ENCODE results near the gene KCNK1.

The KCNK1 gene

DNA sequence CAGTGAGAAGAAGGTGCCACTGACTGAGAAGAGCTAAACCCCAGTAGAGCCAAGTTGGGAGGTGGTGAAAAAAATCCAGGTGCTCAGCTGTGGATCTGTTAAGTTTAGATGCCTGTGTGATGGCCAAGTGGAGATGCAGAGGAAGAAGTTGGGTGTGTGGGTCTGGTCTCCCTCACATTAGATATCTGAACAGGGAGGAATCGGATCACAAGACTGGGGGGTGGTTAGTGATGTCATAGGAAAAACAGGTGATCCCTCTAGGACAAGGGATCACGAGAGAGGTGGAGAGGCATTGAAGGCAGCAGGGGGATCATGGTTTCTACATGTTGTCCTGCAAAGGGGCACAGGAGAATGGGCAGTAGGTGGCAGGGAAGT, 22.6 kb downstream of the KCNK1 start:
- no peak for DNase-seq (ENCODE audit: low read depth in 3 of 3)

DNA sequence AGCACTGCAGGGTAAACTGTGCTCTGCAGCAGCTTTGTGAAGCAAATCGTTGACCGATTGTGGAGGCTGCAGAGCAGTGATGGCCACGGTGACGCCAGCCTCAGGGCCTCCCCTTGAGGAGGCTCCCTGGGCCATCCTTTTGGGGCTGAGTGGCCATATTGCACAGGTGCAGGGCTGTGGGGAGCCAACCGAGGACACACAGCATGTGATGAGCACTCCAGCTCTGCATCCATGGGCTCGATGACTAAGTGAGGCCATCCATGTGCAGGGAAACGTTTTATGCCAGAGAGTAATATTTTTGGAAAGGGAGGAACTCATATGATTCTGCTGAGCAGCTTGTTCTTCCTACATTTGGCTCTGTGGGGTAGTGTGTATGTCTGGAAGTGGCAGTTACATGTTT, 24.6 kb downstream of the KCNK1 start:
- no peak for DNase-seq (ENCODE audit: low read depth in 3 of 3)

DNA sequence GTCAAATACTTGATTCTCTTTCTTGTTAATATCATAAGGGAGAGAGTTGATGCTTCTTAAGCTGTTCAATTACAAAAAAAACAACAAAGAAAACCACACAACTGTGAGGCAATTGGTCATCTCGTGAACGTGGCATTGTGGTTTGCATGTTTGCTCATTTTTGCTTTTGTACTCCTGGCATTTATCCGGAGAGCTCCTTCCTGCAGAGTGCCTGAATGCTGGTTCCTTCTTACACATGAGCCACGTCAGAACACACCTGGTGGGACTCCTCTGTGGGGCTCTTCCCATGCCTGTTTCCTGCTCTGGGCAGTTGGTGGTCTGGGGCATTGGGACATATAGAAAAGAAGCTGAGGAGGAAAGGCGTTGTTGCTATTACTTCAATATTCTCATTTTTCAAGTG, 25.7 kb downstream of the KCNK1 start:
- DNase-seq (ENCODE audit: low read depth in 3 of 3) = no peak

DNA sequence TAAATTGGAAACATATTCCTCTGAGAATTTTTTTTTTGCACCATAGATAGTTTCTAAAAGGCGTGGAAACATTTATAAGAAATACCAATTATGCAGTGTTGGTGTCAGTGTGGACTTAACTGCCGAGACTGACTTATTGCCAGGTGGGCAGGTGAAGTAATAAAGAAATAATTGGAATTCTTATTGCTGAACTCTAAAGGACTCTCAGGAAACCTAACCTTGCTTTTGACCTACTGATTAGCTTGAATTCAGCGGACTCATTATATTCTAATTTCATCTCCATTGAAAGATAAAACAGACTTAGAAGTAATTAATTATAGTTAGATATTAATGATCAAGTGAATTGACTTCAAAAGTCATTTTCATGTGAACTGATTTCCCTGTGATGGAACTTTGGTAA, 26.3 kb downstream of the KCNK1 start:
- no peak for DNase-seq (ENCODE audit: low read depth in 3 of 3)

DNA sequence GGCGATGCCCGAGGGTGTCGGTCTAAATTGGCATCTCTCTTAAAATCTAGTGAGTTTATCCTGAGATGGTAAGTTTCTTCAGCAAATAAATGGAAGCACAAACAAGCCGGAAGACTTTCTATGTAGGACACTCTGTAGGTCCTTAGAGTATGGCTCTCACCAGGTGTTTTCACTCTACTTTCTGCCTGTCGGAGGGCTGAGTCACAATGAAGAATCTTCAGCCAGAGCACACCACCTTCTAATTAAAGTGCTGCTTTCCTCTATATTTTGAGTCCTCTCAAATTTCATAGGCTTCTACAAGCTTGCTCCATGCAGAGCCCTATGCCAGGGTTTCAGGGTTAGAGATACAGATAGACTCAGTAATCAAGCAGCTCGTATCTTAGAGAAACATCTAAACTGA, 27.1 kb downstream of the KCNK1 start:
- no peak for DNase-seq (ENCODE audit: low read depth in 3 of 3)

DNA sequence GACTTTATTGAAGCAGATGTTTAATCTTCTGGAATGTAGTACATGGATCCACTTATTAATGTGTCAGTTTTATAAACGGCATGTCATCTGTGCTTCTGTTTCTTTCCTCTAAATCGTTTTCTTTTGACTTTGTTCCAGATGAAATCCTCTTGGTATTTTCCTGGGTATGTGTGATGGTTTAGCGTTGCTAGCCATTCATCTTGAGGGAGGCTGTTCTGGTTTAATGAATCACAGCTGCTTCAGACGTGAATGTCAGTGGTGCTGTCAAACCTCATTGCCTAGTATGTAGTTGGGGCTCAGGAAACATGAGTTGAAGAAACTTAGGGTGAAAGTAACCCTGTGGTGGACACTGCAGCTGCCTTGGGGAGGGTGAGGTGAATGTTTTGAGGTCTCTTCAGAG, 33.2 kb downstream of the KCNK1 start:
- DNase-seq (ENCODE audit: low read depth in 3 of 3) = no peak

DNA sequence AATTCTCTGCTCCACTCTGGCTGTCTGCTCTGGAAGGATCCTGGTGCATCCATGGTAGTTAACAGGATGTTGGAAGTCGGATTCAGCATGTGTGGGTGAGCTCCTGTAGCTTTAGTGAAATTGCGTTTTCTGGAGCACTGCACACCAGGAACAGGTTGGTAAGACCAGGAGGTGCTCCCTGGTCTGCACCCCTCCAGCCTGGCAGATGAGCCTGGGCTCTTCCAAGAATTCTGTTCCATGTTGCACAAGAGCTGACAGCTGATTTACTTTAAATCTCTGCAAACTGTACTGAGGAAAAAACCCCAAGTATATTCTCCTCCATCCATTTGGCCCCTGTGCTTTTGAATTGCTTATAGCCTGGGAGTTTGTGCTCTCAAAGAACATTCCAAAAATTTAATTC, 33.7 kb downstream of the KCNK1 start:
- no peak for DNase-seq (ENCODE audit: low read depth in 3 of 3)

DNA sequence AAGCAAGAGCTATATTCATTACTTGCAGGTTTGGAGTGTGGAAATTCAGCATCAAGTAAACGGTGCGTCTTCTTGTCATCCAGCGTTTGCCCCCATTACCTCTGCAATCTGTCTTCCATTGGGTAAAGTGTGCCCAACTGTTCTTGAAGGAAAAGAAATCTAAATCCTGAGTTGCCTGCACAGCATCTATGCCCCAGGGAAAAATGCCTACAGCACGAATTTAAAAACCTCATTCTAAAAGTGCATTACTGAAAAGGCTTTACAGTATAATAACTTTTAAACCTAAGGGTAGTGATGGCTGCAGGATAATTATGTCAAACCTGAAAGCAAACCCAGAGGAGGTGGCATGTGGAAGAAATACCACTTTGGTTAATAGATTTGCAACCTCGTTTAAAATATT, 37.2 kb downstream of the KCNK1 start:
- DNase-seq (ENCODE audit: low read depth in 3 of 3) = no peak

DNA sequence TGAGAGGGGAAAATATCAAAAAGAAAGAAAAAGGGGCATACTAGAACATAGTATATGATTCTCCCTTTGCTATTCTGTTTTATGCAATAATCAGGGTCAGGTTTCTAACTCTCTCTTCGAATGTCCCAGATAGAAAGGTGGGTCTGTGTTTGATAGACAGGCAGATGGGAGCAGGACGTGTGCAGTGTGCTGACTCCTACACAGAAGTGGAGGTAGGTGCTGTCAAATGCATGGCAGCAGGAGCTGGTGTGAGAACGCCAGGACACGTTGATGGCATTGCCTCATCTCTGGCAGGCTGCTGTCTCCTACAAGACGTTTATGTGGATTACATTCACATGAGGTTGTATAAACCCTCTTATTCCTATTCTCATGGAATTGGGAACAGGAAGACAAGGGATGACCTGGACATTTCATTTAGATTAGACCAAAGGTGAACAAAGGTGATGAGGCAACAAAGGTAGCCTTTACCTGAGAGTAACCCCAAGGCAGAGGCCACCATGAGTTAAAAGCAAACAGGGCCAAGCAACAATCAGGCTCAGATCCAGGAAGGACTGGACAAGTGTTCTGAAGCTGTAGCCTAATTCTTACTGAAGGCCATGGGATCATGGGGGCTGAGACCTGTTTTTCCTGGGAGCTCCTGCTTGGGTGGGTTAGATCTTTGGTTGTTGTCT, 37.8 kb downstream of the KCNK1 start:
- no peak for DNase-seq (ENCODE audit: low read depth in 3 of 3)

DNA sequence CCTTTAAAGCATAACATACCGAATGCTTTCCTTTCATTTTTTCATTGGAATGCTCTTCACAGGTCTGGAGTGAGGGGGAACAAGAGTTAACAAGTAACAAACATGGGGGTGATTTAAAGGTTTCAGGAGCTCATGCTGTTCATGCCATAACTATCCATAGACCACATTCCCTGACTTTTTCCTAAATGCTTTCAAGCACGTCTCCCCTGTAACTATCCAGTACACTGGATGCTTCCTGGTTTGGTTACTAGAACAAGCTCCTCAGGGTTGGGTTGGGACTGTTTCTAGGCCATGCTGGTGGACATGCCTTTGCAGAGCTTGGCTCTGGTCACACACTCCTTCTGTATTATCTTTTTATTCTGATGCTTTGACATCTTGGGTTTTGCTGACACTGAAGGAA, 38.6 kb downstream of the KCNK1 start:
- DNase-seq (ENCODE audit: low read depth in 3 of 3) = no peak

DNA sequence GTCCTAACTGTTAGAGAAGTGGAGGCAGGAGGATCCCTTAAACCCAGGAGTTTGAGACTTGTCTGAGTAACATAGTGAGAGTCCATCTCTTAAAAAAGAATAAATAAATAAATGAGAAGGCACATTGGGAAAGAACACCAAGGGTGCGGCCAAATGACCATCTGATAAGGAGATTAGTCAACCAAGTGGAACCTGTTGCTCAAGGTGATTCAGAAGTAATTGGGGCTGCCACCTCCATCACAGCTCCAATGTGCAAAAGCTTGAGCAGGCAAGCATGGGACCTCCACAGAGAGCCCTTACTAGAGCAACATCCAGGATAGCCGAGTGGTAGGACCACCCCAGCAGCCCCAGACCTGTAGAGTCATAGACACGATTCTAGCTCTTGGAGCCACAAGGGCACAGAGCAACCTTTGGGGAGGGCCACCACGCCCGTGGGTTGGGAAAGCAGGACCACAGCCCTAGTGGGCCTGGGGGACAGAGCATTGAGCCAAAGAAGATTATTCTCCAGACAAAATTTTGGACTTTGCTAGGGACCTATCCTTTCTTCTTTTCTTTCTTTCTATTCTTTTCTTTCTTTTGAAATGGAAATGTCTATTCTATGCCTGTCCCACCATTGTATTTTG, 40.9 kb downstream of the KCNK1 start:
- DNase-seq (ENCODE audit: low read depth in 3 of 3) = no peak

DNA sequence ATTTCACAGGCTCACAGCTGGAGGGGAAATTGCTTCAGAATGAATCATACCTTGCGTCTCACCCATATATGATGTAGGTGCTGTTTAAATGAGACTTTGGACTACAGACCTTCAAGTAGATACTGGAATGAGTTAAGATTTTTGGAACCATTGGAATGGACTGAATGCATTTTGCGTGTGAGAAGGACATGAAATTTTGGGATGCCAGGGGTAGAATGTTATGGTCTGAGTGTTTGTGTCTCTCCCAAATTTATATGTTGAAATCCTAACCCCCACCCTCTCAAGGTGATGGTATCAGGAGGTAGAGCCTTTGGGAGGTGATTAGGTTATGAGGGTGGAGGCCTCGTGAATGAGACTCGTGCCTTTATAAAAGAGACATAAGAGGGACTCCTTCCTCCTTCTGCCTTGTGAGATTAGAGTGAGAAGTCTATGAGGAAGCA, 41.4 kb downstream of the KCNK1 start:
- DNase-seq (ENCODE audit: low read depth in 3 of 3) = no peak

DNA sequence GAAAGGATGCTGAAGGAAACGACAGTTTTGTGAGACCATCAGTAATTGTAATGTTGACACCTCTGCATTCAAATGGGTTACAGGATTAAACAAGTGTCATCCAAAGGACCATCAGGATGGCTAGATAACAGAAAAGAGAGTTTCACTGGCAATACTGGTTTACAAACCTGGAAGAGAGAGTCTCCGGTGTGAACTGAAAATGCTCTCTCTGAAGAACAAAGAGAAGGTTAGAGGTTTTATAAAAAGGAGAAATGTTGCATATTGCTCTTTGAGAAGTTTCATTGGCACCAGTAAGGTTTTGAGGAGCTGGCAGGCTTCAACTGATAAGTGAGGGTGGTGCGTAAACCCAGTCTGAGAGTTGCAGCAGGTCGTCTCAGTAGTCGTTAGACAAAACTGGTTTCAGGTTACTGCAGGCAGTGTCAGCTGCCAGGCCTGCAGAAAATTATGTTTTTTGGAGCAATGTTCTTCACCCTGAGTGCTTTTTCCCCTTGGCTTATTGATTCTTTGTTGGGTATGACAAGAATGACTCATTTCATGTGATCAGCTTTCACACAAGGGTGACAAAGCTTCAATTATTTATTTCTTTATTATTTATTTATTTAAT, 42.2 kb downstream of the KCNK1 start:
- DNase-seq (ENCODE audit: low read depth in 3 of 3) = no peak

DNA sequence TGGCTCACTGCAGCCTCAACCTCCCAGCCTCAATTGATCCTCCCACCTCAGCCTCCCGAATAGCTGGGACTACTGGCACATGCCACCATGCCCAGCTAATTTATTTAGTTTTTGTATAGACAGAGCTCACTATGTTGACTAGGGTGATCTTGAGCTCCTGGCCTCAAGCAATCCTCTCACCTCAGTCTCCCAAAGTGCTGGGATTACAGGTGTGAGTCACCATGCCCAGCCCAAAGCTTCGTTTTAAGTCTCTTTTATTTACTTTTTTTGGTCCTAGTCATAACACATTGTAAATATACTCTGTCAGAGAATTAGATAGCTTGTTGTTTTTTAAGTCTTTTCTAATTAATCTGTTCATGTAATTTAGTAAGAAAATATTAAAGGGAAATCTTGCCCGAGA, 42.8 kb downstream of the KCNK1 start:
- no peak for DNase-seq (ENCODE audit: low read depth in 3 of 3)

DNA sequence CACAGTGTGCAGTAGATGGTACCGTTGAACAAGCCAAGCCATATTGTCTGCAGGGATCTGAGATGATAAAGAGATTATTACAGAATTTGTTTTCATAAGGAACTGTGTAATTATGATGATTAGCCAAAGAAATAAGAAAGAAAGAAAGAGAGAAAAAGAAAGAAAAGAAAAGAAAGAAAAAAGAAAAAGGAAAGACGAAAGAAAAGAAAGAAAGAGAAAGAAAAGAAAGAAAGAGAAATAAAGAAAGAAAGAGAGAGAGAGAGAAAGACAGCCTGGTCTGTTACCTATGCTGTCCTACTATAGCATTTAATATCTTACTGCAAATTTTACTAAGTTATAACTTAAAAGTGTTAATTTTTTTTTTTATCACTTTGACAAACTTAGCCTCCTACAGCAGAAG, 43.6 kb downstream of the KCNK1 start:
- no peak for DNase-seq (ENCODE audit: low read depth in 3 of 3)

DNA sequence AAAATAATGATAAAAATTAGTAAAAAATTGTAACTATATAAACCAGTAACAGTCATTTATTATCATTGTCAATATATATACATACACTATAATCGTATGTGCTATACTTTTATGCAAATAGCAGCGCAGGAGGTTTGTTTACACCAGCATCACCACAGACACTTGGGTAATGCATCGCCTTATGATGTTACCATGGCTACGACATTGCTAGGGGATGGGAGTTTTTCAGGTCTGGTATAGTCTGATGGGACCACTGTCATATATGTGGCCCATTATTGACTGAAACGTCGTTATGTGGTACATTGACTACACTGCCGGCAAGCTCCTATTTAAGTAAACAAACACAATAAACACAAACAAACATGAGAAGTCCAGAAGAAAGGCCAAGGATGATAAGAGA, 45.6 kb downstream of the KCNK1 start:
- DNase-seq (ENCODE audit: low read depth in 3 of 3) = no peak

DNA sequence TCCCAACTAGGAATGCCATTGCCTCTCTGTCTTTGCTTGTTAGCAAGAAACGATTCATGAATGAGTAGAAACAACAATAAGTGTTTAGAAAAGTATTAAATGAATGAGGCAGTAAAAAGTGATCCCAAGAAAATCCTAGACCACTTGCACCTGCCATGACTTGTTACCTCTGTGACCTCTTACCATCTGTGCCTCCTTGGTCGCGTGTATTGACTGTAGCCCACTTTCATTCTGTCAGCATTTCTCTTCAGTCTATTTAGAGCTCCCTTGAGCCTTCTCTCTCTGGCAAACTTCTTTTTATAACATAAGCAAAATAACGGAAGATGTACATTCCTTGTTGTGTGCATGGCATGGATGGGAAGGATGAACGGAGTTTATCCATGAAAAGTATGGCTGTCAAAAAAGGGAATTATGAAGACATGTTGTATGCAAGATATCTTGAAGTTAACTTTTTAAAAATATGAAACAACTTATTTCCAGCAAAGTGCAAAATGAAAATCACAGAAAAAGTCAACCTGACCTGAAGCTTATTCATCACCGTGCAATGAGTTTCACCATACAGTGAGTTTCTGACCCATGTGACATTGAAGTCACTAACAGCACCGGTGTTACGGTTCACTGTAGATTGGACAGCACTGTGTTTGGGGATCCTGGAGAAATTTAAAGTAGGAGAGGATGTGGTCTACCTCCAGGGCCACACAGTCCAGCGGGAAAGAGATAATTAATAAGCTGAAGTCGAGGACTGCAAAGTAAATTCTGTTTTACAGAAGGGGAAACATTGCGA, 47.7 kb downstream of the KCNK1 start:
- DNase-seq (ENCODE audit: low read depth in 3 of 3) = no peak

DNA sequence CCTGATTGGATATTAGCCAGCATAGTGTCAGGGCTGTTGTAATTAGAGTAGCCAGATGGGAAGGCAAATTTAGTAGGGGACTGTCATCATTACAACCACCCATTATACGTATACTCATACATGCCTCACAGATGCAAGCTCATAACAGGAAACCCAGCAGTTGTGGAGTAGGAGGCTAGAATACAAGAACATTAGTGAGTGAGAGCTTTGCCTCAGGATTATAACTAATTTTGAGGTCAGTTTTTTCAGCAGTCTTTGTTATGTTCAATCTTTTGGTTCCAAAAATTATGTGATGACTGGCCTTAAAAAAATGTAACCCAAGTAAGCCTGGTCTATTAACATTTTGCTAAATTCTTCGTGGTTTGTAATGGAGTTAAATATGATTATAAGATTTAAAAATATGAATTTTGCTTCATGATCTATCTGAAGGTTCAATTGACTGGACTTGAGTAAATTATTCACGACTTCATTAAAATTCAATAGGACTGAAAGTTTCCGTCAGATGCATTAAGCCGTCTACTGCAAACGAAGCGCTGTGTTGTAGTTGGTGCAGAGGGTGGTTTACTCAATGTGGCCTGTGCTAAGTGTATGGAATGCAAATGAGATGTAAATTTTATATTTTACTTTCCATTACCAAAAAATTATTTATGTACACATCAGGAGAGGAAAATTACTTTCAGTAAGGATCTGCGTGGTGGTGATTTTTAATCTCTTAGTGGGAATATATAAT, 48.8 kb downstream of the KCNK1 start:
- no peak for DNase-seq (ENCODE audit: low read depth in 3 of 3)

DNA sequence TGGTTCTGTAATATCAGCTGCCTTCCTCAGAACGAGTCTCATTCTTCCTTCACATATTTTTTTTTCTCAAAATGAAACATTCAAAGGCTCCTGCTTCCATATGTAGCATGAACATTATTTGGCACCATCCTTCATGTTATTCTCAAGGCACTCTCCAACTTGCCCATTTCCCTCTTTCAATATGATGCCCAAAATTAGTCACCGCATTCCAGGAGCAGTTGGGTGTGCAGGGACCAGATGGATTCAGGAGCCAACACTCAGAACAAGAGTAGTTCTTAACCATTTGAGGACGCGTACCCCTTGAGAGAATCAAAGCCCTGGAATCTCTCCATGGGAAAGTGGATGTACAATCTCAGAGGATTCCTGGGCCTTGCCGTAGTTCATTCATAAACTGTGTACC, 50.3 kb downstream of the KCNK1 start:
- no peak for DNase-seq (ENCODE audit: low read depth in 3 of 3)

DNA sequence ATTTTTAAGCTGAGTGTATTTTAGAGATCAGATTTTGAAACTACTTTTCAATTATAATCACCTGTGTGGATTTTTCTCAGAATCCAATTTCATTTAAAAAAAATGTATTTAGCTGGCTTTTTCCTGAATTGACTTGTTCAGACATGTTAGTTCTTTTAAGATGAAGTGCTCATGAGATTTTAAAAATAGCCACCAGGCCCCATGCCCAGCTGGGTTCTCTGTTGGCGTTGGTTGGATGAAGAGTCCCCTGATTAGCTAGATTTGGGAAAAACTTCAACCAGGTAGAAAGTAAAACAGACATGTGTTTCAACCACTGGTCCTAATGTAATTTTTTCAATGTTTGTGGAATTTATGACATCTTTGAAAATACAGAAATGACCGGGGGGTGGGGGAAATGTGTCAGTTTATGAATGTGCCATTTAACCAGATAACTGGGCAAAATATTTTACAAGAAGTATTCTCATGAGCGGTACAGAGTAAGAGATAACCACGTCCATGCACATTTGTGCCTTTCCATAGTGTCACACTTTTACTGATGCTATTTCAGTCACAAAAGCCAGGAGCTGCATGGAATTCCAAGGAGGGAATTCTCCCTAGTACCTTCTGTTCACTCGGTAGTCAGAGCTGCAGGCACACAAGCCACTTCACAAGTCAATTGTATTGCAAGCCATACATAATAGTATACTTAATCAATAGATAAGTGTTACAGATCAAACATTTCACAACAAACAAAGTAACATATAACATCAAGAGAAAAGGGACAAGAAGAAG, 51.1 kb downstream of the KCNK1 start:
- no peak for DNase-seq (ENCODE audit: low read depth in 3 of 3)

DNA sequence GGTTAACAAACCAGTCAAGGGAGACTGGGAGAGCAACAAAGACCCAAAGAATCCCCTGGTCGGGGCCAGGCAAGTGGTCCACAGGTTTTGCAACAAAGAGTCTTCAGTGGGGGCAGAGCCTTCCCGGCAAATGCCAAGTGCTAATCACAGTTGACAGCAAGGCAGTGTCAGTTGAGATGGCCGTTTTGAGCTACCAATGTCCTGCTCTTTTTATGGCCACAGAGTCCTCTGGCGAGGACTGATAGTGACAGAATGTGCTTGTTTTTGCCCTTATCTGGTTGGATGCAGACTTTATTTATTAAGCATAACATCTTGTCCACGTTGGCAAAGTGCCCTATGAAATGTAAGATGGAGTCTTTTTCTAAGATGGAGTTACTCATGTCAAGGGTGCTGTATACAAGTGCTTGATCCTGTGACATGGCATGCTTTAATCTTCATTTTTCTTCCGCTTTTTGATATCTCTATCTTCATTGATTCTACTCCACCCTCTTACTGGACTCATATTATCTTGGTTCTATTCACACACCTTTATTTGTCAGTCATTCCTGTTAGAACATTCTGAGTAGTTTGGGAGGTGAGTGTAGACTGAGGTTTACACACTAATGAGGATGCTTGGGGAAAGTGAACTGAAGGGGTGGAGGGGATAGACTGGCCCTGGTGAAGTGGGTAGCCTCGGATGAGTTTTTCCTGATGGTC, 51.8 kb downstream of the KCNK1 start:
- DNase-seq (ENCODE audit: low read depth in 3 of 3) = no peak

All from stimulated activated CD4-positive, alpha-beta T cell treated with anti-CD3 and anti-CD28 coated beads, TNF-alpha, amount 100 ng/mL, for 48 hours (primary cell).